Measurements from ENCODE around the gene ZNF502.
"Not testable (repeated sequence)": the region's sequence is repeated elsewhere in the genome, so short reads cannot be mapped to it uniquely, and the experiment has no call there.

ZNF502 gene
- 3.2 to 6.6 (median 4.7) reads per million in 4 experiments for total RNA-seq

GRCh38 chr3:44712455-44713075 is at the start of gene ZNF502:
TSS of gene ZNF502 (plus strand) at chr3:44712660. CDS start at chr3:44720262, 7,602 bp downstream.
- DNase-seq = peak; percentile 17

- no peak for DNase-seq
Measured at GRCh38 chr3:44665173-44665572, 47.3 kb upstream of the ZNF502 start.

- DNase-seq = no peak
Measured at GRCh38 chr3:44666346-44666745, 46.1 kb upstream of the ZNF502 start.

GRCh38 chr3:44669760-44670159 is 42.7 kb upstream of the ZNF502 start:
- DNase-seq = no peak

- DNase-seq = not testable (repeated sequence)
Measured at GRCh38 chr3:44673466-44673865, 39.0 kb upstream of the ZNF502 start.

- DNase-seq = no peak
Measured at GRCh38 chr3:44674211-44674610, 38.2 kb upstream of the ZNF502 start.

- DNase-seq = no peak
Measured at GRCh38 chr3:44678480-44679116, 33.9 kb upstream of the ZNF502 start.

- DNase-seq = no peak
Measured at GRCh38 chr3:44680921-44681455, 31.5 kb upstream of the ZNF502 start.

- DNase-seq = no peak
Measured at GRCh38 chr3:44682182-44682896, 30.1 kb upstream of the ZNF502 start.

GRCh38 chr3:44685128-44685800 is 27.2 kb upstream of the ZNF502 start:
- peak; percentile 13 for DNase-seq

- DNase-seq = no peak
Measured at GRCh38 chr3:44687898-44688297, 24.6 kb upstream of the ZNF502 start.

GRCh38 chr3:44721231-44722102 is 9.0 kb downstream of the ZNF502 start:
- no peak for DNase-seq

GRCh38 chr3:44722103-44722401 is 9.6 kb downstream of the ZNF502 start:
- DNase-seq = no peak

GRCh38 chr3:44729384-44729910 is 17.0 kb downstream of the ZNF502 start, which contains the start of gene ZNF501:
TSS of gene ZNF501 (plus strand) at chr3:44729635. CDS start at chr3:44734422, 4,787 bp downstream.
- DNase-seq = peak; percentile 65

- DNase-seq = no peak
Measured at GRCh38 chr3:44734646-44735168, 22.2 kb downstream of the ZNF502 start.

GRCh38 chr3:44761101-44761423 is 48.6 kb downstream of the ZNF502 start:
- DNase-seq = no peak

GRCh38 chr3:44761424-44762169 is 49.1 kb downstream of the ZNF502 start, which contains the start of the genes KIAA1143 and KIF15:
TSS of gene KIAA1143 (minus strand) at chr3:44761619. CDS start at chr3:44761602, 17 bp downstream.
TSS of gene KIF15 (plus strand) at chr3:44761794. CDS start at chr3:44761866, 72 bp downstream.
- DNase-seq = peak; percentile 93

- DNase-seq = no peak
Measured at GRCh38 chr3:44762170-44762677, 49.8 kb downstream of the ZNF502 start.

- no peak for DNase-seq
Measured at GRCh38 chr3:44762690-44763089, 50.2 kb downstream of the ZNF502 start.

- DNase-seq = no peak
Measured at GRCh38 chr3:44764248-44764647, 51.8 kb downstream of the ZNF502 start.
